K562 (cell line): ENCODE results near the gene TRANK1. TPM values are rescaled to one million over a fixed set of nuclear protein-coding genes. Genes with fewer than 3 reads are reported as not detected.
"Not testable (repeated sequence)": the region's sequence is repeated elsewhere in the genome, so short reads cannot be mapped to it uniquely, and the experiment has no call there.

Experiments
- ATAC-seq: fragments of 200-7000 bp; cut with Tn5 transposase; 3 replicates; pipeline ENCODE4 v1.9.1; 2020; ENCODE audit warnings: moderate library complexity
- BruUV-seq: library from RNA; stranded (reverse); fragments of 400-500 nt; replicated peaks from 2 replicates; lab custom pipeline; 2021; lab: Mats Ljungman, UMichigan
- CTCF ChIA-PET: fragments of 300-600 bp; formaldehyde crosslinking; extraction: SDS; loops from one replicate; lab custom pipeline; 2021; ENCODE audit warnings: low intra/inter-chr PET ratio; lab: Yijun Ruan, JAX
- POLR2A ChIA-PET: fragments of 300-600, 350-650 bp; sonication (Branson Sonifier 250); formaldehyde crosslinking; extraction: SDS; loops from one replicate; lab custom pipeline; 2021; ENCODE audit warnings: antibody characterized with exemption, inconsistent platforms; lab: Yijun Ruan, JAX
- DNase-seq, 4 experiments: peaks; one replicate each; pipeline versions ENCODE4 v3.0.0 to v3.0.0-alpha.2; 2011 to 2018; ENCODE audit warnings: low spot score in 3 of 4, mixed read lengths in 3 of 4; ENCODE audit errors: extremely low read depth in 1 of 4
- FAIRE-seq: peaks from 2 replicates; lab custom pipeline; 2011; peaks lifted over from hg19 to GRCh38; lab: Jason Lieb, UNC
- H2AFZ ChIP-seq: 2 replicates; pipeline ENCODE4 v1.6.0; 2011; ENCODE audit warnings: low read depth, low read length, control low read depth, inconsistent platforms
- H3K27ac ChIP-seq: fragments of 200-600 bp; 3 replicates; pipeline ENCODE4 v1.8.0; 2011; ENCODE audit warnings: low read depth, mild to moderate bottlenecking, control low read depth, inconsistent platforms, low read length, moderate library complexity, mixed read lengths; ENCODE audit errors: extremely low read depth
- H3K27me3 ChIP-seq, 2 experiments: fragments of 300-600 bp in 1 of 2; 2 replicates in 1 of 2; 3 replicates in 1 of 2; pipeline versions ENCODE4 v1.6.0 to v1.8.0; 2011; ENCODE audit warnings: inconsistent platforms in 2 of 2, low read length in 2 of 2, mild to moderate bottlenecking in 1 of 2, mixed read lengths in 1 of 2, moderate library complexity in 1 of 2; ENCODE audit not compliant: control insufficient read depth in 2 of 2, insufficient read depth in 2 of 2
- H3K36me3 ChIP-seq: fragments of 300-600 bp; 3 replicates; pipeline ENCODE4 v1.8.0; 2011; ENCODE audit warnings: mild to moderate bottlenecking, low read length, inconsistent platforms; ENCODE audit not compliant: control insufficient read depth, insufficient read depth
- H3K4me1 ChIP-seq, 2 experiments: fragments of 200-600 bp in 1 of 2; replicated peaks in 1 of 2; 2 replicates in 1 of 2; 3 replicates in 1 of 2; pipeline versions ENCODE4 v1.5.1 to v1.8.0; 2011; ENCODE audit warnings: inconsistent platforms in 2 of 2, low read length in 2 of 2, mild to moderate bottlenecking in 1 of 2, mixed read lengths in 1 of 2, moderate library complexity in 1 of 2; ENCODE audit not compliant: control insufficient read depth in 2 of 2, insufficient read depth in 2 of 2
- H3K4me2 ChIP-seq: 2 replicates; pipeline ENCODE4 v1.6.1; 2011; ENCODE audit warnings: low read length, control low read depth, inconsistent platforms, mixed read lengths; ENCODE audit not compliant: insufficient read depth
- H3K4me3 ChIP-seq: fragments of 200-600 bp; sonication (generic), shearing (Covaris generic); 2 replicates; pipeline ENCODE4 v1.5.1; 2016; ENCODE audit warnings: control low read depth, inconsistent platforms
- H3K79me2 ChIP-seq: fragments of 200-600 bp; 3 replicates; pipeline ENCODE4 v1.8.0; 2011; ENCODE audit warnings: low read length, inconsistent platforms; ENCODE audit not compliant: control insufficient read depth, insufficient read depth
- H3K9ac ChIP-seq, 2 experiments: 2 replicates each; pipeline versions ENCODE4 v1.6.0 to v1.6.1; 2011; ENCODE audit warnings: low read depth in 2 of 2, low read length in 2 of 2, control low read depth in 1 of 2, inconsistent platforms in 1 of 2, mild to moderate bottlenecking in 1 of 2, mixed read lengths in 1 of 2; ENCODE audit not compliant: insufficient read depth in 1 of 2
- H3K9me1 ChIP-seq: one replicate; pipeline ENCODE4 v1.6.0; 2011; ENCODE audit warnings: inconsistent platforms, mild to moderate bottlenecking, low read length, moderate library complexity; ENCODE audit not compliant: control insufficient read depth, insufficient read depth
- H3K9me3 ChIP-seq: replicated peaks from 2 replicates; pipeline ENCODE4 v1.5.1; 2011; ENCODE audit warnings: low read depth, low read length, inconsistent platforms; ENCODE audit not compliant: control insufficient read depth, insufficient read depth
- H4K20me1 ChIP-seq: replicated peaks from 2 replicates; pipeline ENCODE4 v1.6.1; 2011; ENCODE audit warnings: low read length, inconsistent platforms, mixed read lengths; ENCODE audit not compliant: control insufficient read depth, insufficient read depth
- BCOR ChIP-seq: fragments of 450-650 bp; IDR thresholded peaks from 2 replicates; pipeline ENCODE4 v1.6.1; 2016
- KAT8 ChIP-seq: fragments of 450-650 bp; IDR thresholded peaks from 2 replicates; pipeline ENCODE4 v1.6.1; 2016; ENCODE audit warnings: low read depth, mild to moderate bottlenecking
- RBM25 ChIP-seq: fragments of 200-400 bp; formaldehyde crosslinking; IDR thresholded peaks from 2 replicates; pipeline ENCODE4 v1.6.1; 2018; ENCODE audit warnings: low read length, low read depth, moderate library complexity; ENCODE audit not compliant: severe bottlenecking
- RNF2 ChIP-seq: sonication (generic); IDR thresholded peaks from 2 replicates; pipeline ENCODE4 v1.6.1; 2016
- ZNF121 ChIP-seq: sonication (generic); formaldehyde crosslinking; conservative IDR thresholded peaks from 2 replicates; pipeline ENCODE4 v1.8.0; 2022; ENCODE audit warnings: missing genetic modification reagents
- ZNF232 ChIP-seq: sonication (generic); formaldehyde crosslinking; IDR thresholded peaks from 2 replicates; pipeline ENCODE4 v1.8.0; 2022; ENCODE audit warnings: mild to moderate bottlenecking, missing genetic modification reagents
- WGBS: fragments of 100-300 bp; shearing (Covaris generic); methylation state at CpG from one replicate; pipeline ENCODE4 v1.1.6; 2016; ENCODE audit warnings: low coverage, mixed read lengths; ENCODE audit not compliant: insufficient coverage; ENCODE audit errors: missing lambda C conversion rate; 5-methylcytosine and 5-hydroxymethylcytosine counted together
- in situ Hi-C: fragments of 300-500 bp; cut with MboI; formaldehyde crosslinking; loops from 4 replicates; pipeline ENCODE4 v1.15.0; 2018; ENCODE audit warnings: inconsistent platforms, mixed read lengths
- intact Hi-C: fragments of 100-400 bp; cut with micrococcal nuclease; formaldehyde crosslinking; loops from 2 replicates; pipeline ENCODE4 v1.14.2; 2022
- polyA plus RNA-seq, 8 experiments: library from polyadenylated mRNA; depleted of rRNA in 4 of 8; stranded (reverse) in 5 of 8; unstranded in 3 of 8; fragments of >200 nt; fragmentation: Nextera tagmentation in 2 of 8; fragmentation: Illumina TruSeq in 1 of 8; extraction: Ambion mirVana in 2 of 8; extraction: Trizol in 1 of 8; gene quantifications; 2 replicates each; pipeline versions ENCODE4 v1.2.1 to v1.2.3, GENCODE V29; 2011 to 2014; ENCODE audit warnings: inconsistent platforms in 1 of 8, missing spikeins in 1 of 8
- total RNA-seq, 7 experiments: library from RNA; depleted of rRNA in 6 of 7; stranded (reverse); fragments of >200 nt in 6 of 7; fragmentation: Illumina TruSeq in 2 of 7; extraction: Trizol in 2 of 7; gene quantifications; 2 replicates each; pipeline versions ENCODE4 v1.2.1 to v1.2.3, GENCODE V29; 2011 to 2021; ENCODE audit warnings: low replicate concordance in 1 of 7

Gene TRANK1
- total and polyA plus RNA-seq, 9 of the 15 experiments (the other 6 are each of a cell fraction or from before 2014, with no cell fraction given): 0.41 to 5.3 (median 2.1) TPM

GRCh38 chr3:36933540-36934296 is 11.1 kb downstream of the TRANK1 start:
- CTCF ChIA-PET: no interaction called here
- Histone ChIP-seq H3K9me3 (no peaks in the 10 kb centered on the region), H3K79me2 (no peaks in the 10 kb centered on the region), H2AFZ (peak overlapping the region; percentile 61), H3K9me1 (no peaks in the 10 kb centered on the region)
- BruUV-seq: no TSS peak
- no peak for FAIRE-seq
- in situ Hi-C loops: no loop called here
- intact Hi-C loops: no loop called here
- POLR2A ChIA-PET: interaction anchor here (0.7 to 1.7 kb wide), 7 partner anchors 9 to 212 kb away, joined by 3 to 9 read pairs (median 5); partner anchors contain the start of genes EPM2AIP1 and MLH1
- TF ChIP-seq ZNF232 (CRISPR knock-in tag): 0 out of 2 replicates have a peak, but pooled peaks have one; percentile 35
- no peak for TF ChIP-seq KAT8
- no peak for TF ChIP-seq RNF2
- TF ChIP-seq, all 486 proteins: peak for 1
- H3K36me3 ChIP-seq: no peaks in the 10 kb centered on the region
- H3K4me1 ChIP-seq: peaks cover 5 to 20% of the 10 kb centered on the region in 2 experiments
- DNase-seq (no peak), ATAC-seq (peak; percentile 23)
- H4K20me1 ChIP-seq: no peaks in the 10 kb centered on the region
- H3K4me2 ChIP-seq: no peak overlapping the region; the same call in 1 of the 2 replicates
- no peak overlapping the region for H3K27ac ChIP-seq
- peak overlapping the region in 1 of 2 experiments; percentile 39; a peak in 1 of 4 replicates for H3K9ac ChIP-seq
- no peak overlapping the region for H3K4me3 ChIP-seq
- H3K27me3 ChIP-seq: no peaks in the 10 kb centered on the region

GRCh38 chr3:36931424-36931823 is 13.4 kb downstream of the TRANK1 start:
- H3K27ac ChIP-seq, H3K4me2 ChIP-seq, in situ Hi-C loops, H2AFZ ChIP-seq, H3K9me1 ChIP-seq, CTCF ChIA-PET, DNase-seq, intact Hi-C loops, ATAC-seq, H3K27me3 ChIP-seq, H3K9me3 ChIP-seq, BruUV-seq, POLR2A ChIA-PET, FAIRE-seq, H3K4me3 ChIP-seq, H4K20me1 ChIP-seq, H3K9ac ChIP-seq, H3K36me3 ChIP-seq, H3K79me2 ChIP-seq: not testable (repeated sequence)
- 53% methylated on average over 1 of the region's 1 CpG for WGBS
- peaks cover 5 to 21% of the 10 kb centered on the region in 2 experiments for H3K4me1 ChIP-seq
- TF ChIP-seq BCOR: peak; percentile 64
- TF ChIP-seq RBM25: peak; percentile 13
- TF ChIP-seq ZNF121: peak; percentile 93
